HepG2 (cell line): ENCODE data around the gene HS2ST1. TPM values are rescaled to one million over a fixed set of nuclear protein-coding genes. Genes with fewer than 3 reads are reported as not detected.

Source experiments
- ATAC-seq: fragments of 200-7000 bp; cut with Tn5 transposase; 3 replicates; pipeline ENCODE4 v1.9.1; 2020; ENCODE audit warnings: mild to moderate bottlenecking, moderate library complexity
- BruUV-seq: library from RNA; stranded (reverse); fragments of 400-500 nt; replicated peaks from 2 replicates; lab custom pipeline; 2021; lab: Mats Ljungman, UMichigan
- CTCF ChIA-PET: fragments of 300-600 bp; formaldehyde crosslinking; extraction: SDS; loops from one replicate; lab custom pipeline; 2021; ENCODE audit warnings: low total read pairs, inconsistent platforms, low intra/inter-chr PET ratio; lab: Yijun Ruan, JAX
- POLR2A ChIA-PET: fragments of 350-600 bp; sonication (Branson Sonifier 250); formaldehyde crosslinking; loops from one replicate; lab custom pipeline; 2020; ENCODE audit warnings: antibody characterized with exemption, inconsistent platforms; lab: Yijun Ruan, JAX
- DNase-seq: peaks from one replicate; pipeline ENCODE4 v3.0.0-alpha.2; 2015; ENCODE audit warnings: low spot score
- FAIRE-seq: peaks from 3 replicates; lab custom pipeline; 2011; peaks lifted over from hg19 to GRCh38; lab: Jason Lieb, UNC
- H2AFZ ChIP-seq: one replicate; pipeline ENCODE4 v1.6.1; 2011; ENCODE audit warnings: low read length, inconsistent platforms
- H3K27ac ChIP-seq: fragments of 300-600 bp; 3 replicates; pipeline ENCODE4 v1.8.0; 2011; ENCODE audit warnings: mixed run types, mild to moderate bottlenecking, mixed read lengths, low read length, inconsistent platforms; ENCODE audit not compliant: insufficient read depth; ENCODE audit errors: extremely low read length
- H3K27me3 ChIP-seq, 2 experiments: fragments of 200-600 bp in 1 of 2; 2 replicates in 1 of 2; 3 replicates in 1 of 2; pipeline versions ENCODE4 v1.6.0 to v1.8.0; 2011; ENCODE audit warnings: low read length in 2 of 2, mild to moderate bottlenecking in 2 of 2, moderate library complexity in 2 of 2, inconsistent platforms in 1 of 2; ENCODE audit not compliant: insufficient read depth in 2 of 2, control insufficient read depth in 1 of 2
- H3K36me3 ChIP-seq, 2 experiments: fragments of 200-600 bp in 1 of 2; replicated peaks in 1 of 2; 2 replicates in 1 of 2; 3 replicates in 1 of 2; pipeline versions ENCODE4 v1.5.1 to v1.8.0; 2011; ENCODE audit warnings: low read length in 2 of 2, inconsistent platforms in 1 of 2; ENCODE audit not compliant: insufficient read depth in 2 of 2, control insufficient read depth in 1 of 2
- H3K4me1 ChIP-seq: 2 replicates; pipeline ENCODE4 v1.5.1; 2012; ENCODE audit warnings: low read length, inconsistent platforms; ENCODE audit not compliant: insufficient read depth
- H3K4me2 ChIP-seq: 2 replicates; pipeline ENCODE4 v1.6.0; 2011; ENCODE audit warnings: low read depth, low read length, inconsistent platforms
- H3K4me3 ChIP-seq, 3 experiments: fragments of 200-600 bp in 1 of 3; sonication (generic), shearing (Covaris generic) in 1 of 3; replicated peaks in 1 of 3; 2 replicates each; pipeline ENCODE4 v1.5.1; 2011 to 2016; ENCODE audit warnings: low read length in 3 of 3, inconsistent platforms in 2 of 3, low read depth in 2 of 3, mild to moderate bottlenecking in 2 of 3, control low read depth in 1 of 3, mixed read lengths in 1 of 3; ENCODE audit not compliant: insufficient read depth in 1 of 3
- H3K79me2 ChIP-seq: one replicate; pipeline ENCODE4 v1.6.1; 2011; ENCODE audit warnings: low read length, inconsistent platforms; ENCODE audit not compliant: insufficient read depth
- H3K9ac ChIP-seq: 2 replicates; pipeline ENCODE4 v1.6.0; 2011; ENCODE audit warnings: mild to moderate bottlenecking, low read depth, low read length, inconsistent platforms; ENCODE audit not compliant: insufficient read depth
- H3K9me3 ChIP-seq: 2 replicates; pipeline ENCODE4 v1.5.1; 2012; ENCODE audit warnings: mild to moderate bottlenecking, low read length
- H4K20me1 ChIP-seq: 2 replicates; pipeline ENCODE4 v1.6.0; 2011; ENCODE audit warnings: inconsistent platforms, mild to moderate bottlenecking, low read length, moderate library complexity; ENCODE audit not compliant: insufficient read depth
- CBFB ChIP-seq: sonication (generic); formaldehyde crosslinking; IDR thresholded peaks from 2 replicates; pipeline ENCODE4 v1.4.0; 2020; ENCODE audit warnings: missing genetic modification reagents
- ETV5 ChIP-seq: IDR thresholded peaks from 2 replicates; pipeline ENCODE4 v1.6.1; 2018; ENCODE audit warnings: missing biosample characterization, missing genetic modification reagents, inconsistent platforms, borderline replicate concordance
- MYC ChIP-seq: sonication (generic); formaldehyde crosslinking; IDR thresholded peaks from 2 replicates; pipeline ENCODE4 v1.9.0; 2021; ENCODE audit warnings: missing genetic modification reagents, borderline replicate concordance
- SNRNP70 ChIP-seq: fragments of 200-400 bp; formaldehyde crosslinking; IDR thresholded peaks from 2 replicates; pipeline ENCODE4 v1.6.1; 2017; ENCODE audit warnings: mild to moderate bottlenecking, low read depth, low read length, moderate library complexity
- ZNF362 ChIP-seq: sonication (generic); formaldehyde crosslinking; IDR thresholded peaks from 2 replicates; pipeline ENCODE4 v1.4.0; 2020; ENCODE audit warnings: missing genetic modification reagents, mild to moderate bottlenecking, borderline replicate concordance
- ZNF678 ChIP-seq: sonication (generic); formaldehyde crosslinking; IDR thresholded peaks from 2 replicates; pipeline ENCODE4 v1.4.0; 2020; ENCODE audit warnings: mild to moderate bottlenecking, missing genetic modification reagents
- WGBS: methylation state at CpG from one replicate; pipeline ENCODE4 v1.1.6; 2017; ENCODE audit warnings: low lambda C conversion rate; 5-methylcytosine and 5-hydroxymethylcytosine counted together
- in situ Hi-C: cut with HindIII; loops from 2 replicates; pipeline ENCODE4 v1.10.0; 2017; ENCODE audit warnings: low pct_unique_long_range_greater_than_20kb; ENCODE audit not compliant: extremely low pct_ligation_motif_present
- intact Hi-C: fragments of 100-400 bp; cut with micrococcal nuclease; formaldehyde crosslinking; loops from one replicate; pipeline ENCODE4 v1.10.0; 2022; ENCODE audit not compliant: unreplicated experiment
- polyA plus RNA-seq, 8 experiments: library from polyadenylated mRNA; depleted of rRNA in 3 of 8; stranded (reverse) in 7 of 8; unstranded in 1 of 8; fragments of >200 nt; fragmentation: Illumina TruSeq in 4 of 8; extraction: Trizol in 4 of 8; gene quantifications; 2 replicates each; pipeline versions ENCODE4 v1.2.1 to v1.2.3, GENCODE V29; 2011 to 2016; ENCODE audit warnings: low read depth in 4 of 8, missing spikeins in 1 of 8, mixed read lengths in 1 of 8; ENCODE audit not compliant: insufficient read depth in 1 of 8
- total RNA-seq, 5 experiments: library from RNA; depleted of rRNA; stranded (reverse); fragments of >200 nt; fragmentation: Illumina TruSeq; extraction: Trizol; gene quantifications; 2 replicates each; pipeline ENCODE4 v1.2.3, GENCODE V29; 2016; ENCODE audit warnings: low read depth in 1 of 5
- TF ChIP-seq, protein P1 (sequence below): sonication (generic); formaldehyde crosslinking; IDR thresholded peaks from 2 replicates; pipeline ENCODE4 v1.4.0; 2020; ENCODE audit warnings: missing genetic modification reagents

HS2ST1 gene
- total and polyA plus RNA-seq, 2 of the 13 experiments (the other 11 are each of a cell fraction or from before 2014, with no cell fraction given): 22.1 to 58.7 TPM

- TF ChIP-seq MYC (CRISPR knock-in tag): no peak
- TF ChIP-seq ZNF678 (CRISPR knock-in tag): no peak
- TF ChIP-seq, protein P1, sequence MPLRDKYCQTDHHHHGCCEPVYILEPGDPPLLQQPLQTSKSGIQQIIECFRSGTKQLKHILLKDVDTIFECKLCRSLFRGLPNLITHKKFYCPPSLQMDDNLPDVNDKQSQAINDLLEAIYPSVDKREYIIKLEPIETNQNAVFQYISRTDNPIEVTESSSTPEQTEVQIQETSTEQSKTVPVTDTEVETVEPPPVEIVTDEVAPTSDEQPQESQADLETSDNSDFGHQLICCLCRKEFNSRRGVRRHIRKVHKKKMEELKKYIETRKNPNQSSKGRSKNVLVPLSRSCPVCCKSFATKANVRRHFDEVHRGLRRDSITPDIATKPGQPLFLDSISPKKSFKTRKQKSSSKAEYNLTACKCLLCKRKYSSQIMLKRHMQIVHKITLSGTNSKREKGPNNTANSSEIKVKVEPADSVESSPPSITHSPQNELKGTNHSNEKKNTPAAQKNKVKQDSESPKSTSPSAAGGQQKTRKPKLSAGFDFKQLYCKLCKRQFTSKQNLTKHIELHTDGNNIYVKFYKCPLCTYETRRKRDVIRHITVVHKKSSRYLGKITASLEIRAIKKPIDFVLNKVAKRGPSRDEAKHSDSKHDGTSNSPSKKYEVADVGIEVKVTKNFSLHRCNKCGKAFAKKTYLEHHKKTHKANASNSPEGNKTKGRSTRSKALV (CRISPR knock-in tag): no peak
- no peak for TF ChIP-seq ETV5
- no peak for TF ChIP-seq SNRNP70
- no peak for TF ChIP-seq CBFB (CRISPR knock-in tag)
- TF ChIP-seq ZNF362 (CRISPR knock-in tag): no peak
- intact Hi-C loops (no loop called here), in situ Hi-C loops (no loop called here)
- Histone ChIP-seq H4K20me1 (no peaks in the 10 kb centered on the region), H3K9me3 (no peaks in the 10 kb centered on the region), H3K27me3 (peaks cover 2 to 24% of the 10 kb centered on the region in 2 experiments; a peak in 3 of 5 replicates), H3K4me1 (no peaks in the 10 kb centered on the region), H3K4me3 (no peak overlapping the region), H3K36me3 (no peaks in the 10 kb centered on the region), H3K79me2 (no peaks in the 10 kb centered on the region), H3K9ac (no peak overlapping the region), H3K27ac (no peak overlapping the region), H3K4me2 (no peak overlapping the region), H2AFZ (no peak overlapping the region)
- DNase-seq (no peak), FAIRE-seq (no peak), ATAC-seq (no peak)
- WGBS: 88% methylated on average over 11 of the region's 11 CpGs
- POLR2A ChIA-PET: no interaction called here
- CTCF ChIA-PET: no interaction called here
- no TSS peak for BruUV-seq
These were observed 220.9 kb downstream of the HS2ST1 start for GRCh38 chr1:87135329-87135712.
